SU-DHL-6 (cell line): ENCODE data around the gene DNAJC18.

ENCODE experiments used
- EZH2phosphoT487 ChIP-seq: fragments of 200-600 bp; sonication (generic), shearing (Covaris generic); conservative IDR thresholded peaks from 2 replicates; pipeline ENCODE4 v1.6.1; 2018; ENCODE audit warnings: mild to moderate bottlenecking, antibody characterized with exemption, low read length, moderate library complexity, mixed read lengths
- TF ChIP-seq, protein P1 (sequence below): fragments of 200-600 bp; sonication (generic); IDR thresholded peaks from one replicate; pipeline ENCODE4 v1.5.1; 2017; ENCODE audit warnings: antibody characterized with exemption, mild to moderate bottlenecking, low read length, moderate library complexity; ENCODE audit not compliant: insufficient read depth, poor library complexity, severe bottlenecking

- TF ChIP-seq, protein P1, sequence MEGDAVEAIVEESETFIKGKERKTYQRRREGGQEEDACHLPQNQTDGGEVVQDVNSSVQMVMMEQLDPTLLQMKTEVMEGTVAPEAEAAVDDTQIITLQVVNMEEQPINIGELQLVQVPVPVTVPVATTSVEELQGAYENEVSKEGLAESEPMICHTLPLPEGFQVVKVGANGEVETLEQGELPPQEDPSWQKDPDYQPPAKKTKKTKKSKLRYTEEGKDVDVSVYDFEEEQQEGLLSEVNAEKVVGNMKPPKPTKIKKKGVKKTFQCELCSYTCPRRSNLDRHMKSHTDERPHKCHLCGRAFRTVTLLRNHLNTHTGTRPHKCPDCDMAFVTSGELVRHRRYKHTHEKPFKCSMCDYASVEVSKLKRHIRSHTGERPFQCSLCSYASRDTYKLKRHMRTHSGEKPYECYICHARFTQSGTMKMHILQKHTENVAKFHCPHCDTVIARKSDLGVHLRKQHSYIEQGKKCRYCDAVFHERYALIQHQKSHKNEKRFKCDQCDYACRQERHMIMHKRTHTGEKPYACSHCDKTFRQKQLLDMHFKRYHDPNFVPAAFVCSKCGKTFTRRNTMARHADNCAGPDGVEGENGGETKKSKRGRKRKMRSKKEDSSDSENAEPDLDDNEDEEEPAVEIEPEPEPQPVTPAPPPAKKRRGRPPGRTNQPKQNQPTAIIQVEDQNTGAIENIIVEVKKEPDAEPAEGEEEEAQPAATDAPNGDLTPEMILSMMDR, result no peak
- no peak for TF ChIP-seq EZH2phosphoT487
Measured at GRCh38 chr5:139486201-139486600, 46.9 kb upstream of the DNAJC18 start.
